ENCODE results near the gene SCAMP4. TPM values are rescaled to one million over a fixed set of nuclear protein-coding genes. Genes with fewer than 3 reads are reported as not detected.

Gene SCAMP4
- total and polyA plus RNA-seq, 9 of the 15 experiments (the other 6 are each of a cell fraction or from before 2014, with no cell fraction given): 0.81 to 45.9 (median 12.8) TPM

GRCh38 chr19:1905863-1906375 is 720 bp downstream of the SCAMP4 start (continued):
- TF ChIP-seq RNF2 (IDR thresholded peaks at IDR 0.05) (no peak), ETV1 (tag; conservative IDR thresholded peaks at IDR 0.05; ENCODE audit: low read depth) (no peak), PTBP1 (IDR thresholded peaks at IDR 0.05; ENCODE audit: low read depth, low read length) (no peak), MEF2D (tag; conservative IDR thresholded peaks at IDR 0.05; ENCODE audit: low read depth) (no peak), PHF8 (IDR thresholded peaks at IDR 0.05; ENCODE audit: borderline replicate concordance, low read length) (no peak), DPF2 (IDR thresholded peaks at IDR 0.05) (peak; percentile 52), TAF1 (IDR thresholded peaks at IDR 0.05; ENCODE audit: control insufficient read depth, extremely low read depth, insufficient read depth, low read length, severe bottlenecking) (no peak), PCBP2 (IDR thresholded peaks at IDR 0.05; ENCODE audit: low read depth, low read length, poor library complexity, severe bottlenecking) (no peak), XRCC3 (IDR thresholded peaks at IDR 0.05) (no peak), ZNF436 (CRISPR knock-in tag; IDR thresholded peaks at IDR 0.05) (no peak), NR0B1 (IDR thresholded peaks at IDR 0.05; ENCODE audit: partially characterized antibody) (no peak), ZBTB17 (CRISPR knock-in tag; IDR thresholded peaks at IDR 0.05) (no peak), ZNF175 (CRISPR knock-in tag; IDR thresholded peaks at IDR 0.05; ENCODE audit: low read depth) (no peak), CHD7 (IDR thresholded peaks at IDR 0.05; ENCODE audit: low read depth, low read length) (no peak), MLLT1 (IDR thresholded peaks at IDR 0.05) (0 out of 4 replicates have a peak, but pooled peaks of 1 of the 2 experiments have one; percentile 31)

Measured in K562 (cell line).